SK-N-SH treated with all-trans-retinoic acid at 6 μM for 48 hours (cell line): Measurements from ENCODE around the gene PTPRN2.

Experiments used
- ATAC-seq: fragments of 200-7000 bp; cut with Tn5 transposase; 3 replicates; pipeline ENCODE4 v1.9.1; 2020; ENCODE audit warnings: mild to moderate bottlenecking, moderate library complexity
- ARNTL ChIP-seq: fragments of 450-650 bp; formaldehyde crosslinking; IDR thresholded peaks from 2 replicates; pipeline ENCODE4 v1.5.0; 2020; ENCODE audit warnings: low read depth, mild to moderate bottlenecking, moderate library complexity, borderline replicate concordance
- BACH2 ChIP-seq: fragments of 250-450 bp; sonication (Bioruptor Pico); IDR thresholded peaks from 2 replicates; pipeline ENCODE4 v1.9.0; 2021; ENCODE audit warnings: mild to moderate bottlenecking, borderline replicate concordance
- CREB5 ChIP-seq: fragments of 250-450 bp; sonication (Bioruptor Pico); IDR thresholded peaks from 2 replicates; pipeline ENCODE4 v1.5.1; 2020; ENCODE audit warnings: low read depth, mild to moderate bottlenecking, moderate library complexity
- CSDC2 ChIP-seq: fragments of 250-450 bp; sonication (Bioruptor Pico); IDR thresholded peaks from 2 replicates; pipeline ENCODE4 v1.5.0; 2020; ENCODE audit warnings: mild to moderate bottlenecking, moderate library complexity
- CSRNP3 ChIP-seq: fragments of 250-450 bp; sonication (Bioruptor Pico); IDR thresholded peaks from 2 replicates; pipeline ENCODE4 v1.5.1; 2021; ENCODE audit warnings: mild to moderate bottlenecking, moderate library complexity
- ESRRG ChIP-seq: fragments of 250-450 bp; sonication (Bioruptor Pico); IDR thresholded peaks from 2 replicates; pipeline ENCODE4 v1.6.1; 2021; ENCODE audit warnings: mild to moderate bottlenecking
- OSR1 ChIP-seq: fragments of 250-450 bp; sonication (Bioruptor Pico); IDR thresholded peaks from 2 replicates; pipeline ENCODE4 v1.8.0; 2022; ENCODE audit warnings: moderate library complexity, mild to moderate bottlenecking, inconsistent platforms
- POU6F1 ChIP-seq: fragments of 250-450 bp; sonication (Bioruptor Pico); IDR thresholded peaks from 2 replicates; pipeline ENCODE4 v1.8.0; 2021; ENCODE audit warnings: low read depth, mild to moderate bottlenecking, moderate library complexity, borderline replicate concordance
- PPARA ChIP-seq: fragments of 250-450 bp; sonication (Bioruptor Pico); IDR thresholded peaks from 2 replicates; pipeline ENCODE4 v1.5.0; 2020; ENCODE audit warnings: mild to moderate bottlenecking, borderline replicate concordance
- RARB ChIP-seq: fragments of 250-450 bp; sonication (Bioruptor Pico); IDR thresholded peaks from 2 replicates; pipeline ENCODE4 v1.8.0; 2021; ENCODE audit warnings: mild to moderate bottlenecking, moderate library complexity
- SNAI2 ChIP-seq: fragments of 250-450 bp; sonication (Bioruptor Pico); IDR thresholded peaks from 2 replicates; pipeline ENCODE4 v1.5.0; 2020; ENCODE audit warnings: mild to moderate bottlenecking, moderate library complexity
- TCF4 ChIP-seq: fragments of 250-450 bp; sonication (Bioruptor Pico); IDR thresholded peaks from 2 replicates; pipeline ENCODE4 v1.8.0; 2021; ENCODE audit warnings: mild to moderate bottlenecking, moderate library complexity, borderline replicate concordance
- TOX ChIP-seq: fragments of 250-450 bp; sonication (Bioruptor Pico); IDR thresholded peaks from 2 replicates; pipeline ENCODE4 v1.8.0; 2021; ENCODE audit warnings: mild to moderate bottlenecking, moderate library complexity, borderline replicate concordance
- ZC3H10 ChIP-seq: fragments of 250-450 bp; sonication (Bioruptor Pico); IDR thresholded peaks from 2 replicates; pipeline ENCODE4 v1.5.1; 2021; ENCODE audit warnings: mild to moderate bottlenecking, moderate library complexity
- ZFP3 ChIP-seq: fragments of 250-450 bp; sonication (Bioruptor Pico); IDR thresholded peaks from 2 replicates; pipeline ENCODE4 v1.5.0; 2020; ENCODE audit warnings: mild to moderate bottlenecking, moderate library complexity
- ZFP30 ChIP-seq: fragments of 450-650 bp; formaldehyde crosslinking; IDR thresholded peaks from 2 replicates; pipeline ENCODE4 v1.5.0; 2022; ENCODE audit warnings: mild to moderate bottlenecking, moderate library complexity
- ZNF70 ChIP-seq: fragments of 450-650 bp; formaldehyde crosslinking; IDR thresholded peaks from 2 replicates; pipeline ENCODE4 v1.5.0; 2020; ENCODE audit warnings: mild to moderate bottlenecking, moderate library complexity
- ZNF8 ChIP-seq: fragments of 450-650 bp; formaldehyde crosslinking; IDR thresholded peaks from 2 replicates; pipeline ENCODE4 v1.5.0; 2020; ENCODE audit warnings: mild to moderate bottlenecking, moderate library complexity
- TF ChIP-seq, protein P1 (sequence below): fragments of 250-450 bp; sonication (Bioruptor Pico); IDR thresholded peaks from 2 replicates; pipeline ENCODE4 v1.5.0; 2020; ENCODE audit warnings: mild to moderate bottlenecking, moderate library complexity
- TF ChIP-seq, protein P2 (sequence below): fragments of 250-450 bp; sonication (Bioruptor Pico); IDR thresholded peaks from 2 replicates; pipeline ENCODE4 v1.8.0; 2020; ENCODE audit warnings: mild to moderate bottlenecking, moderate library complexity, borderline replicate concordance

Gene PTPRN2

GRCh38 chr7:158018098-158018762, 569.4 kb downstream of the PTPRN2 start (continued):
- no peak for TF ChIP-seq ZFP3
- no peak for TF ChIP-seq SNAI2
- no peak for TF ChIP-seq ZC3H10
- TF ChIP-seq RARB (CRISPR knock-in tag), result no peak

- no peak for TF ChIP-seq SNAI2
- no peak for TF ChIP-seq ZFP3
- no peak for TF ChIP-seq ZC3H10
- TF ChIP-seq PPARA (CRISPR knock-in tag), result no peak
- TF ChIP-seq TOX (CRISPR knock-in tag), result no peak
- TF ChIP-seq BACH2, result no peak
- TF ChIP-seq TCF4, result no peak
- TF ChIP-seq RARB (CRISPR knock-in tag), result no peak
- TF ChIP-seq ZNF8, result no peak
- TF ChIP-seq, protein P1, sequence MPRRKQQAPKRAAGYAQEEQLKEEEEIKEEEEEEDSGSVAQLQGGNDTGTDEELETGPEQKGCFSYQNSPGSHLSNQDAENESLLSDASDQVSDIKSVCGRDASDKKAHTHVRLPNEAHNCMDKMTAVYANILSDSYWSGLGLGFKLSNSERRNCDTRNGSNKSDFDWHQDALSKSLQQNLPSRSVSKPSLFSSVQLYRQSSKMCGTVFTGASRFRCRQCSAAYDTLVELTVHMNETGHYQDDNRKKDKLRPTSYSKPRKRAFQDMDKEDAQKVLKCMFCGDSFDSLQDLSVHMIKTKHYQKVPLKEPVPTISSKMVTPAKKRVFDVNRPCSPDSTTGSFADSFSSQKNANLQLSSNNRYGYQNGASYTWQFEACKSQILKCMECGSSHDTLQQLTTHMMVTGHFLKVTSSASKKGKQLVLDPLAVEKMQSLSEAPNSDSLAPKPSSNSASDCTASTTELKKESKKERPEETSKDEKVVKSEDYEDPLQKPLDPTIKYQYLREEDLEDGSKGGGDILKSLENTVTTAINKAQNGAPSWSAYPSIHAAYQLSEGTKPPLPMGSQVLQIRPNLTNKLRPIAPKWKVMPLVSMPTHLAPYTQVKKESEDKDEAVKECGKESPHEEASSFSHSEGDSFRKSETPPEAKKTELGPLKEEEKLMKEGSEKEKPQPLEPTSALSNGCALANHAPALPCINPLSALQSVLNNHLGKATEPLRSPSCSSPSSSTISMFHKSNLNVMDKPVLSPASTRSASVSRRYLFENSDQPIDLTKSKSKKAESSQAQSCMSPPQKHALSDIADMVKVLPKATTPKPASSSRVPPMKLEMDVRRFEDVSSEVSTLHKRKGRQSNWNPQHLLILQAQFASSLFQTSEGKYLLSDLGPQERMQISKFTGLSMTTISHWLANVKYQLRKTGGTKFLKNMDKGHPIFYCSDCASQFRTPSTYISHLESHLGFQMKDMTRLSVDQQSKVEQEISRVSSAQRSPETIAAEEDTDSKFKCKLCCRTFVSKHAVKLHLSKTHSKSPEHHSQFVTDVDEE (CRISPR knock-in tag), result no peak
- TF ChIP-seq, protein P2, sequence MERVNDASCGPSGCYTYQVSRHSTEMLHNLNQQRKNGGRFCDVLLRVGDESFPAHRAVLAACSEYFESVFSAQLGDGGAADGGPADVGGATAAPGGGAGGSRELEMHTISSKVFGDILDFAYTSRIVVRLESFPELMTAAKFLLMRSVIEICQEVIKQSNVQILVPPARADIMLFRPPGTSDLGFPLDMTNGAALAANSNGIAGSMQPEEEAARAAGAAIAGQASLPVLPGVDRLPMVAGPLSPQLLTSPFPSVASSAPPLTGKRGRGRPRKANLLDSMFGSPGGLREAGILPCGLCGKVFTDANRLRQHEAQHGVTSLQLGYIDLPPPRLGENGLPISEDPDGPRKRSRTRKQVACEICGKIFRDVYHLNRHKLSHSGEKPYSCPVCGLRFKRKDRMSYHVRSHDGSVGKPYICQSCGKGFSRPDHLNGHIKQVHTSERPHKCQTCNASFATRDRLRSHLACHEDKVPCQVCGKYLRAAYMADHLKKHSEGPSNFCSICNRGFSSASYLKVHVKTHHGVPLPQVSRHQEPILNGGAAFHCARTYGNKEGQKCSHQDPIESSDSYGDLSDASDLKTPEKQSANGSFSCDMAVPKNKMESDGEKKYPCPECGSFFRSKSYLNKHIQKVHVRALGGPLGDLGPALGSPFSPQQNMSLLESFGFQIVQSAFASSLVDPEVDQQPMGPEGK (CRISPR knock-in tag), result no peak
- no peak for TF ChIP-seq CSRNP3 (CRISPR knock-in tag)
- TF ChIP-seq CREB5 (CRISPR knock-in tag), result no peak
- no peak for TF ChIP-seq POU6F1 (CRISPR knock-in tag)
- TF ChIP-seq ZNF70 (CRISPR knock-in tag), result no peak
- TF ChIP-seq ESRRG (CRISPR knock-in tag), result no peak
- no peak for TF ChIP-seq OSR1 (CRISPR knock-in tag)
- no peak for TF ChIP-seq ARNTL (CRISPR knock-in tag)
- no peak for TF ChIP-seq CSDC2 (CRISPR knock-in tag)
- TF ChIP-seq ZFP30 (CRISPR knock-in tag), result no peak
- no peak for ATAC-seq
These were observed 570.2 kb downstream of the PTPRN2 start for GRCh38 chr7:158017111-158018097.
